Measurements from ENCODE around the gene LEP. TPM values are rescaled to one million over a fixed set of nuclear protein-coding genes. Genes with fewer than 3 reads are reported as not detected.

LEP gene
- not detected in 2 replicates for total RNA-seq

GRCh38 chr7:128240696-128241386, at the start of gene LEP:
Gene LEP (plus strand): TSS chr7:128241278. CDS start chr7:128252019, 10,741 bp downstream.

Small RNAs within 50 kb of the gene (small RNA-seq; reads per million reads assigned to genes)
- gene MIR129-1 (ENCODE audit: low replicate concordance), result not detected

Other genes starting within 250 kb of the LEP start
- under 0.01 and 0.29 TPM in 2 replicates for gene LRRC4, start 209.8 kb upstream of the LEP start, total RNA-seq
- 17.3 and 17.5 TPM in 2 replicates for gene RBM28, start 102.6 kb downstream of the LEP start, total RNA-seq
- not detected in 2 replicates for gene PRRT4, start 120.4 kb downstream of the LEP start, total RNA-seq
- 55.6 and 77.2 TPM in 2 replicates for gene IMPDH1, start 168.7 kb downstream of the LEP start, total RNA-seq
- 9.8 and 14.5 TPM in 2 replicates for gene HILPDA, start 214.6 kb downstream of the LEP start, total RNA-seq
- gene METTL2B, start 235.5 kb downstream of the LEP start, total RNA-seq, result 24.7 and 47.7 TPM in 2 replicates